Endothelial cell of umbilical vein (primary cell): ENCODE results near the gene MCL1.
"Not testable (repeated sequence)": the region's sequence is repeated elsewhere in the genome, so short reads cannot be mapped to it uniquely, and the experiment has no call there.

ENCODE experiments used
- CTCF ChIP-seq, 2 donors: IDR thresholded peaks; 1 replicate in 1 of 2; 2 replicates in 1 of 2; pipeline ENCODE4 v1.5.1; 2011; ENCODE audit warnings: low read length in 2 of 2, mild to moderate bottlenecking in 2 of 2, moderate library complexity in 2 of 2, control low read depth in 1 of 2, inconsistent platforms in 1 of 2, low read depth in 1 of 2; ENCODE audit not compliant: insufficient read depth in 1 of 2; ENCODE audit errors: extremely low read depth in 1 of 2
- EZH2 ChIP-seq: IDR thresholded peaks from 2 replicates; pipeline ENCODE4 v1.6.1; 2012; ENCODE audit warnings: borderline replicate concordance, low read depth, mild to moderate bottlenecking, moderate library complexity, low read length, inconsistent platforms; ENCODE audit not compliant: severe bottlenecking
- FOS ChIP-seq: IDR thresholded peaks from 2 replicates; pipeline ENCODE4 v1.6.1; 2011; ENCODE audit warnings: mild to moderate bottlenecking, low read length, moderate library complexity, borderline replicate concordance; ENCODE audit not compliant: insufficient read depth
- GATA2 ChIP-seq: IDR thresholded peaks from 2 replicates; pipeline ENCODE4 v1.7.0; 2011; ENCODE audit warnings: low read depth, mild to moderate bottlenecking, moderate library complexity, mixed read lengths, low read length; ENCODE audit not compliant: insufficient read length, insufficient read depth
- JUN ChIP-seq: IDR thresholded peaks from 2 replicates; pipeline ENCODE4 v1.6.1; 2011; ENCODE audit warnings: borderline replicate concordance, low read depth; ENCODE audit not compliant: insufficient read length, insufficient read depth
- MAX ChIP-seq: IDR thresholded peaks from 2 replicates; pipeline ENCODE4 v1.6.1; 2011; ENCODE audit not compliant: insufficient read depth, insufficient read length
- MYC ChIP-seq: IDR thresholded peaks from one replicate; pipeline ENCODE4 v1.6.1; 2011; ENCODE audit warnings: mild to moderate bottlenecking, low read depth, low read length
- POLR2A ChIP-seq: IDR thresholded peaks from 2 replicates; pipeline ENCODE4 v1.6.1; 2012; ENCODE audit warnings: low read depth, mild to moderate bottlenecking, control low read depth, low read length
- POLR2AphosphoS5 ChIP-seq: IDR thresholded peaks from 2 replicates; pipeline ENCODE4 v1.6.1; 2012; ENCODE audit warnings: low read depth, mild to moderate bottlenecking, control low read depth, low read length, moderate library complexity; ENCODE audit not compliant: insufficient read depth

GRCh38 chr1:150605451-150605731, 26.0 kb upstream of the MCL1 start:
- not testable (repeated sequence) for TF ChIP-seq CTCF (IDR thresholded peaks at IDR 0.05; ENCODE audit: extremely low read depth in 1 of 2, insufficient read depth in 1 of 2, low read depth in 1 of 2, low read length in 2 of 2); MAX; POLR2A; GATA2; MYC; EZH2; JUN; POLR2AphosphoS5; FOS
